D721Med (cell line): ENCODE results near the gene IMMP2L.

ENCODE experiments used
- DNase-seq: peaks from one replicate; pipeline ENCODE4 v3.0.0; 2011; ENCODE audit warnings: low spot score; ENCODE audit not compliant: insufficient read length
- FAIRE-seq: peaks from 2 replicates; lab custom pipeline; 2011; peaks lifted over from hg19 to GRCh38; lab: Jason Lieb, UNC
- CTCF ChIP-seq: IDR thresholded peaks from 2 replicates; pipeline ENCODE4 v1.5.1; 2012; ENCODE audit warnings: mild to moderate bottlenecking, control low read depth; ENCODE audit not compliant: insufficient read depth; ENCODE audit errors: missing control alignments

IMMP2L gene

GRCh38 chr7:110842796-110843195 lies 719.5 kb downstream of the IMMP2L start:
- no peak for TF ChIP-seq CTCF
- peak; percentile 87 for FAIRE-seq
- DNase-seq = no peak

- DNase-seq (no peak), FAIRE-seq (no peak)
- no peak for TF ChIP-seq CTCF
These were observed 720.3 kb downstream of the IMMP2L start for GRCh38 chr7:110841840-110842545.

GRCh38 chr7:110839866-110840265 lies 722.4 kb downstream of the IMMP2L start:
- no peak for FAIRE-seq
- no peak for DNase-seq
- no peak for TF ChIP-seq CTCF

- no peak for FAIRE-seq
These were observed 726.4 kb downstream of the IMMP2L start for GRCh38 chr7:110835849-110836248.

GRCh38 chr7:110835218-110835617 lies 727.1 kb downstream of the IMMP2L start:
- no peak for FAIRE-seq
- no peak for DNase-seq
- no peak for TF ChIP-seq CTCF

More at GRCh38 chr7:110835849-110836248, 726.4 kb downstream of the IMMP2L start:
- no peak for TF ChIP-seq CTCF
- DNase-seq = no peak

GRCh38 chr7:110831419-110831818 lies 730.9 kb downstream of the IMMP2L start:
- TF ChIP-seq CTCF = no peak
- FAIRE-seq = no peak

GRCh38 chr7:110830778-110831177 lies 731.5 kb downstream of the IMMP2L start:
- no peak for FAIRE-seq
- DNase-seq = no peak
- TF ChIP-seq CTCF = no peak

More at GRCh38 chr7:110831419-110831818, 730.9 kb downstream of the IMMP2L start:
- no peak for DNase-seq
